ENCODE data around the gene LHX5.

GRCh38 chr12:113448873-113449272 lies 22.8 kb downstream of the LHX5 start:
- TF ChIP-seq EZH2 (IDR thresholded peaks at IDR 0.05; ENCODE audit: insufficient read depth, low read length) (no peak), CTCF (IDR thresholded peaks at IDR 0.05; ENCODE audit: insufficient read depth, low read depth, low read length) (no peak)

Measured in astrocyte (in vitro differentiated cells and primary cell).